AG04450 (cell line): Measurements from ENCODE around the gene DCST2. TPM values are rescaled to one million over a fixed set of nuclear protein-coding genes. Genes with fewer than 3 reads are reported as not detected.
"Not testable (repeated sequence)": the region's sequence is repeated elsewhere in the genome, so short reads cannot be mapped to it uniquely, and the experiment has no call there.

Source experiments
- CTCF ChIA-PET: fragments of 300-600, 350-600 bp; formaldehyde crosslinking; extraction: SDS; loops from one replicate; lab custom pipeline; 2022; ENCODE audit warnings: antibody characterized with exemption, inconsistent platforms; lab: Charles Lee
- POLR2A ChIA-PET: fragments of 350-600 bp; formaldehyde crosslinking; extraction: SDS; loops from one replicate; lab custom pipeline; 2021; ENCODE audit warnings: antibody characterized with exemption, inconsistent platforms; lab: Yijun Ruan, JAX
- DNase-seq: peaks from one replicate; pipeline ENCODE4 v3.0.0-alpha.2; 2011; ENCODE audit warnings: low read depth, low spot score
- H3K27ac ChIP-seq: one replicate; pipeline ENCODE4 v1.5.1; 2012; ENCODE audit warnings: low read depth, low read length, control low read depth
- H3K27me3 ChIP-seq: one replicate; pipeline ENCODE4 v1.6.0; 2012; ENCODE audit warnings: low read length; ENCODE audit not compliant: control insufficient read depth, insufficient read depth
- H3K4me3 ChIP-seq: 2 replicates; pipeline ENCODE4 v1.5.1; 2011; ENCODE audit warnings: mild to moderate bottlenecking, low read depth, low read length, control low read depth
- H3K9me3 ChIP-seq: 2 replicates; pipeline ENCODE4 v1.5.1; 2012; ENCODE audit warnings: low read length; ENCODE audit not compliant: control insufficient read depth, insufficient read depth
- polyA plus RNA-seq: library from polyadenylated mRNA; depleted of rRNA; stranded (reverse); fragments of >200 nt; gene quantifications from 2 replicates; pipeline ENCODE4 v1.2.3, GENCODE V29; 2011
- TF ChIP-seq, protein P1 (sequence below): IDR thresholded peaks from 2 replicates; pipeline ENCODE4 v1.5.1; 2011; ENCODE audit warnings: low read depth, low read length, control low read depth, inconsistent platforms

DCST2 gene
- polyA plus RNA-seq, 1 experiment = 0.07 TPM

DNA sequence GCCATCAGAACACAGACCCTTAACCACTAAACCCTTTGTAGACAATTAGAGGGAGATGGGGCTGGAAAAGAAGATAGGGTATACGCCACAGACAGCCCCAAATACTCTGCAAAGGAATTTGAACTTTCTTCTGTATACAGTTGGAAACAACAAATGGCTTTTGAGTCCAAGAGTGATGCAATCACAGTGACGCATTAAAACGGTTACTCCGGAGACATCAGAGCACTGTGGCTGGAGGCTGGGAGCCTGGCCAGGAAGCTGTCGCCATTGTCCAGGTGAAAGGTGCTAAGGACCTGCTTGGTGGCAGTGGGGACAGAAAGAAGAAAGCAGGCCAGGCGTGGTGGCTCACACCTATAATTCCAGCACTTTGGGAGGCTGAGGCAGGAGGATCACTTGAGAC lies 46.3 kb downstream of the DCST2 start:
- Histone ChIP-seq H3K9me3 (no peaks in the 10 kb centered on the region), H3K27ac (no peak overlapping the region), H3K4me3 (no peak overlapping the region), H3K27me3 (no peaks in the 10 kb centered on the region)
- CTCF ChIA-PET = interaction anchor here (0.8 to 1.5 kb wide), 3 partner anchors 8 to 75 kb away, joined by 3 to 10 read pairs (median 6); no protein-coding TSS in a partner anchor
- TF ChIP-seq, protein P1, sequence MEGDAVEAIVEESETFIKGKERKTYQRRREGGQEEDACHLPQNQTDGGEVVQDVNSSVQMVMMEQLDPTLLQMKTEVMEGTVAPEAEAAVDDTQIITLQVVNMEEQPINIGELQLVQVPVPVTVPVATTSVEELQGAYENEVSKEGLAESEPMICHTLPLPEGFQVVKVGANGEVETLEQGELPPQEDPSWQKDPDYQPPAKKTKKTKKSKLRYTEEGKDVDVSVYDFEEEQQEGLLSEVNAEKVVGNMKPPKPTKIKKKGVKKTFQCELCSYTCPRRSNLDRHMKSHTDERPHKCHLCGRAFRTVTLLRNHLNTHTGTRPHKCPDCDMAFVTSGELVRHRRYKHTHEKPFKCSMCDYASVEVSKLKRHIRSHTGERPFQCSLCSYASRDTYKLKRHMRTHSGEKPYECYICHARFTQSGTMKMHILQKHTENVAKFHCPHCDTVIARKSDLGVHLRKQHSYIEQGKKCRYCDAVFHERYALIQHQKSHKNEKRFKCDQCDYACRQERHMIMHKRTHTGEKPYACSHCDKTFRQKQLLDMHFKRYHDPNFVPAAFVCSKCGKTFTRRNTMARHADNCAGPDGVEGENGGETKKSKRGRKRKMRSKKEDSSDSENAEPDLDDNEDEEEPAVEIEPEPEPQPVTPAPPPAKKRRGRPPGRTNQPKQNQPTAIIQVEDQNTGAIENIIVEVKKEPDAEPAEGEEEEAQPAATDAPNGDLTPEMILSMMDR = no peak
- no peak for DNase-seq
- POLR2A ChIA-PET = interaction anchor here (0.6 kb wide), 1 partner anchor 8 kb away, joined by 7 read pairs; no protein-coding TSS in a partner anchor

GRCh38 chr1:154986736-154987135 lies 46.8 kb downstream of the DCST2 start:
- CTCF ChIA-PET = interaction anchor here (0.6 to 1.4 kb wide), 4 partner anchors 9 to 31 kb away, joined by 3 to 10 read pairs (median 4); no protein-coding TSS in a partner anchor

GRCh38 chr1:154983776-154984466 lies 49.7 kb downstream of the DCST2 start:
- Histone ChIP-seq H3K27ac (no peak overlapping the region), H3K4me3 (peak overlapping the region; percentile 86)
- CTCF ChIA-PET = interaction anchor here (0.6 to 3.3 kb wide), 8 partner anchors 9 to 658 kb away, joined by 3 to 27 read pairs (median 6); partner anchors contain the start of gene LENEP

More at GRCh38 chr1:154986736-154987135, 46.8 kb downstream of the DCST2 start:
- H3K27ac ChIP-seq, H3K9me3 ChIP-seq, H3K27me3 ChIP-seq, DNase-seq, POLR2A ChIA-PET, H3K4me3 ChIP-seq: not testable (repeated sequence)

DNA sequence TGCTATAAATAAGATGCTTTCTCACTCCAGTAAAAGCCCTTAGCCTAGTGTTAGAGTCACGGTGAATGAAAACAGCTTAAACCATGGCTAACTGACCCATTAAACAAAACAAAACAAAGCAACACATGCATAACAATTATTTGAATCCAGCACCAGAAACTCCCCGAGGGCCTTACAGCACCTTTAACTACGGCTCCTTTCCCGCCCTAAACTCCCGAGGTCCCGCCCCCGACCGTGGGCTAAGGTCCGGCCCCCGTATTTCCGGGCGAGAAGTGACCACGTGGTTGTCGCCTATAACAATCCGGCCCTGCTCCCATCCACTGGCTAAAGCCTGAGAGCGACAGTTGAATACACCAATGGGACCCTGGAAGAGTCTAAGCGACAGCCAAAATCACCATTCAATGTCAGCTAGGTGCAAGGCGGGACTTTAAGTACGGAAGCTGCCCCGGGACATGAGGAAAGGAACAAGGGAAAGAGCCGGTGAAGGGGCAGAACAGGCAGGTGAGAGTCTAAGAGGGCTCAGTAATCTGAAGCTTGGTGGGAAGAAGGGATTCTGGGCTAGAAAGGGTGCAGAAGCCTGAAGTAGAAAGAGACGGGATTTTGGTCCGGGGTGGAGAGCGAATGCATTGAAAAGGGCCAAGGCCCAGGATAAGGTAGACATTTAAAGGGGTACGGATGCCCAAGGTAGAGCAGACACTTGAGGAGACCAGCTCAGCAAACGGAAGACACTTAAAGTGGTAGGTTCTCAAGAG lies 50.5 kb downstream of the DCST2 start, which contains the start of gene FLAD1:
TSS of gene FLAD1 (plus strand) at position 448 of the 752 bp plus-strand sequence. CDS start 351 bp downstream, outside the sequence.
- peak; percentile 99 for DNase-seq
- H3K27me3 ChIP-seq = no peaks in the 10 kb centered on the region
- CTCF ChIA-PET = interaction anchor here (0.7 to 3.3 kb wide), 7 partner anchors 9 to 657 kb away, joined by 3 to 27 read pairs (median 4); no protein-coding TSS in a partner anchor
- TF ChIP-seq, protein P1 = no peak
- H3K9me3 ChIP-seq = no peaks in the 10 kb centered on the region
- POLR2A ChIA-PET = interaction anchor here (0.7 to 1.6 kb wide), 3 partner anchors 9 to 12 kb away, joined by 5 to 10 read pairs (median 10); partner anchors contain the start of gene SHC1
- peak within 1 kb of the TSS; percentile 86 for H3K4me3 ChIP-seq
- H3K27ac ChIP-seq = no peak within 1 kb of the TSS

More at GRCh38 chr1:154983776-154984466, 49.7 kb downstream of the DCST2 start:
- no peak for DNase-seq
- POLR2A ChIA-PET = interaction anchor here (0.7 to 1.6 kb wide), 3 partner anchors 8 to 13 kb away, joined by 5 to 10 read pairs (median 10); partner anchors contain the start of gene SHC1
- TF ChIP-seq, protein P1 = no peak
- H3K27me3 ChIP-seq = no peaks in the 10 kb centered on the region
- H3K9me3 ChIP-seq = no peaks in the 10 kb centered on the region

DNA sequence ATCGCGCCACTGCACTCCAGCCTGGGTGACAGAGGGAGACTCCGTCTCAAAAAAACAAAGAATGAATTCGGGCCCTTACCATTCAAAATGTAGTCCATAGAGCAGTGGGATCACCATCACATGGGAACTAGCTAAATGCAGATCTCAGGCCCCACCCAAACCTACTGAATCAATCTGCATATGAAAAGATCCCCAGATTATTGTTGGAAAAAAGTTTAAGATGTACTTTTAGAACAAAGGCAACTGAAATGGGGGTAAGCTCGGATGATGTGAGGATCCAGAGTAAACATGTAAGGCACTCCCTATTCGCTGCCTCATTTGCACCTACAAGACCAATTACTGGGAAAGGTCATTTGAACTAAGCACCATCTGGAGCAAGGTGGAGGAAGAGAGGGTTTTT lies 51.2 kb downstream of the DCST2 start:
- POLR2A ChIA-PET = interaction anchor here (0.6 kb wide), 1 partner anchor 13 kb away, joined by 3 read pairs; no protein-coding TSS in a partner anchor
- H3K4me3 ChIP-seq = peak overlapping the region; percentile 50

More for the DNA sequence above, 51.2 kb downstream of the DCST2 start:
- Histone ChIP-seq H3K27ac (no peak overlapping the region), H3K9me3 (no peaks in the 10 kb centered on the region), H3K27me3 (no peaks in the 10 kb centered on the region)
- DNase-seq = no peak
- TF ChIP-seq, protein P1 = no peak
- CTCF ChIA-PET = interaction anchor here (1.1 to 3.3 kb wide), 4 partner anchors 13 to 656 kb away, joined by 3 to 27 read pairs (median 7); no protein-coding TSS in a partner anchor
